Lower leg skin (tissue), 4 donors: ENCODE data around the gene TBCEL. TPM values are rescaled to one million over a fixed set of nuclear protein-coding genes. Genes with fewer than 3 reads are reported as not detected.

Experiments used
- DNase-seq, 2 donors: peaks; one replicate each; pipeline ENCODE4 v3.0.0-alpha.2; 2019; ENCODE audit warnings: low spot score in 2 of 2
- H3K4me3 ChIP-seq: fragments of 200-600 bp; sonication (generic); 2 replicates; pipeline ENCODE4 v1.5.1; 2017; ENCODE audit warnings: mild to moderate bottlenecking, low read depth; ENCODE audit not compliant: poor library complexity, severe bottlenecking
- CTCF ChIP-seq, 3 donors: fragments of 450-650 bp; IDR thresholded peaks; one replicate each; pipeline ENCODE4 v1.5.1; 2016; ENCODE audit warnings: antibody characterized with exemption in 3 of 3, mild to moderate bottlenecking in 3 of 3, moderate library complexity in 2 of 3
- POLR2A ChIP-seq, 2 donors: fragments of 450-650 bp; IDR thresholded peaks; one replicate each; pipeline ENCODE4 v1.6.1; 2016 to 2017; ENCODE audit warnings: antibody characterized with exemption in 2 of 2, mild to moderate bottlenecking in 1 of 2, moderate library complexity in 1 of 2
- WGBS, 2 donors: methylation state at CpG; one replicate each; pipeline ENCODE4 v1.1.5; 2018; 5-methylcytosine and 5-hydroxymethylcytosine counted together
- intact Hi-C: fragments of 100-400 bp; cut with DNase I; formaldehyde crosslinking; loops from one replicate; pipeline ENCODE4 v1.15.0; 2023; ENCODE audit warnings: low total_unique reads
- total RNA-seq, 4 donors: library from RNA; depleted of rRNA; stranded (reverse); fragments of >200 nt; gene quantifications; one replicate each; pipeline ENCODE4 v1.1.0, GENCODE V29; 2016

The TBCEL gene
- total RNA-seq, 4 donors from 2014 or later, result 6.4 to 11.2 (median 10.8) TPM

- no peak overlapping the region for H3K4me3 ChIP-seq
- TF ChIP-seq POLR2A (IDR thresholded peaks at IDR 0.05), result no peak
- TF ChIP-seq CTCF (IDR thresholded peaks at IDR 0.05), result no peak
- intact Hi-C loops, result no loop called here
- DNase-seq, result peak in 1 of 2 donors; percentile 53
- WGBS, 2 donors, result 42 to 47% methylated on average over 4 of the region's 4 CpGs
Measured at GRCh38 chr11:121105063-121105480, 81.2 kb downstream of the TBCEL start.

GRCh38 chr11:121105481-121106195, 81.7 kb downstream of the TBCEL start:
- no peak for TF ChIP-seq CTCF (IDR thresholded peaks at IDR 0.05)
- TF ChIP-seq POLR2A (IDR thresholded peaks at IDR 0.05), result no peak
- WGBS, 2 donors, result 62 to 68% methylated on average over 6 of the region's 6 CpGs

GRCh38 chr11:121106812-121107211, 82.9 kb downstream of the TBCEL start:
- intact Hi-C loops, result no loop called here
- DNase-seq, result no peak
- no peak for TF ChIP-seq CTCF (IDR thresholded peaks at IDR 0.05)
- no peak for TF ChIP-seq POLR2A (IDR thresholded peaks at IDR 0.05)
- WGBS, 2 donors, result 73 to 75% methylated on average over 5 of the region's 5 CpGs
- H3K4me3 ChIP-seq, result no peak overlapping the region

More at GRCh38 chr11:121105481-121106195, 81.7 kb downstream of the TBCEL start:
- no peak for DNase-seq
- no peak overlapping the region for H3K4me3 ChIP-seq
- intact Hi-C loops, result no loop called here

- no peak overlapping the region for H3K4me3 ChIP-seq
- DNase-seq, result no peak
- no peak for TF ChIP-seq POLR2A (IDR thresholded peaks at IDR 0.05)
- no peak for TF ChIP-seq CTCF (IDR thresholded peaks at IDR 0.05)
- WGBS, 2 donors, result 50 to 96% methylated on average over 1 of the region's 1 CpG
- intact Hi-C loops, result no loop called here
Measured at GRCh38 chr11:121108413-121108812, 84.5 kb downstream of the TBCEL start.

- intact Hi-C loops, result no loop called here
- DNase-seq, result no peak
- 76 to 78% methylated on average over 2 of the region's 2 CpGs for whole genome bisulfite sequencing, 2 donors
- H3K4me3 ChIP-seq, result no peak overlapping the region
- no peak for TF ChIP-seq CTCF (IDR thresholded peaks at IDR 0.05)
- no peak for TF ChIP-seq POLR2A (IDR thresholded peaks at IDR 0.05)
Measured at GRCh38 chr11:121109471-121109870, 85.6 kb downstream of the TBCEL start.
